A673 (cell line): Measurements from ENCODE around the gene LILRB1.
"Not testable (repeated sequence)": the region's sequence is repeated elsewhere in the genome, so short reads cannot be mapped to it uniquely, and the experiment has no call there.

Experiments
- EZH2 ChIP-seq: fragments of 200-600 bp; sonication (generic); IDR thresholded peaks from 2 replicates; pipeline ENCODE4 v1.6.1; 2017; ENCODE audit warnings: borderline replicate concordance, low read depth, mild to moderate bottlenecking, mixed read lengths, antibody characterized with exemption, low read length; ENCODE audit not compliant: poor library complexity, severe bottlenecking
- TF ChIP-seq, protein P1 (sequence below): fragments of 300-800, 200-600 bp; sonication (generic); conservative IDR thresholded peaks from 2 replicates; pipeline ENCODE4 v1.5.1; 2017; ENCODE audit warnings: low read depth, mild to moderate bottlenecking, antibody characterized with exemption, low read length, moderate library complexity, mixed read lengths

DNA sequence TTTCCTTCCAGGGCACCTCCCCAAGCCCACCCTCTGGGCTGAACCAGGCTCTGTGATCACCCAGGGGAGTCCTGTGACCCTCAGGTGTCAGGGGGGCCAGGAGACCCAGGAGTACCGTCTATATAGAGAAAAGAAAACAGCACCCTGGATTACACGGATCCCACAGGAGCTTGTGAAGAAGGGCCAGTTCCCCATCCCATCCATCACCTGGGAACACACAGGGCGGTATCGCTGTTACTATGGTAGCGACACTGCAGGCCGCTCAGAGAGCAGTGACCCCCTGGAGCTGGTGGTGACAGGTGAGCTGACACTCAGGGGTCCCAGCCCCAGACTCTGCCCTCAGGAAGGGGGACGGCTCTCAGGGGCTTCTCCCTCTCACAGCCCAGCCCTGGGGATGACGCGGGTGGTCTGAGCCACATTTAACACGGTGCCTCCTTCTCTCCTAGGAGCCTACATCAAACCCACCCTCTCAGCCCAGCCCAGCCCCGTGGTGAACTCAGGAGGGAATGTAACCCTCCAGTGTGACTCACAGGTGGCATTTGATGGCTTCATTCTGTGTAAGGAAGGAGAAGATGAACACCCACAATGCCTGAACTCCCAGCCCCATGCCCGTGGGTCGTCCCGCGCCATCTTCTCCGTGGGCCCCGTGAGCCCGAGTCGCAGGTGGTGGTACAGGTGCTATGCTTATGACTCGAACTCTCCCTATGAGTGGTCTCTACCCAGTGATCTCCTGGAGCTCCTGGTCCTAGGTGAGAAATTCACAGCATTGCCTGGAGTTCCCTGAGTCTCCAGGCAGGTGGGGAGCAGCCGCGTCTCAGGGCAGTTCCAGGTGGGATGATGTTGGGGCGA lies 1.4 kb downstream of the LILRB1 start:
- TF ChIP-seq, protein P1, sequence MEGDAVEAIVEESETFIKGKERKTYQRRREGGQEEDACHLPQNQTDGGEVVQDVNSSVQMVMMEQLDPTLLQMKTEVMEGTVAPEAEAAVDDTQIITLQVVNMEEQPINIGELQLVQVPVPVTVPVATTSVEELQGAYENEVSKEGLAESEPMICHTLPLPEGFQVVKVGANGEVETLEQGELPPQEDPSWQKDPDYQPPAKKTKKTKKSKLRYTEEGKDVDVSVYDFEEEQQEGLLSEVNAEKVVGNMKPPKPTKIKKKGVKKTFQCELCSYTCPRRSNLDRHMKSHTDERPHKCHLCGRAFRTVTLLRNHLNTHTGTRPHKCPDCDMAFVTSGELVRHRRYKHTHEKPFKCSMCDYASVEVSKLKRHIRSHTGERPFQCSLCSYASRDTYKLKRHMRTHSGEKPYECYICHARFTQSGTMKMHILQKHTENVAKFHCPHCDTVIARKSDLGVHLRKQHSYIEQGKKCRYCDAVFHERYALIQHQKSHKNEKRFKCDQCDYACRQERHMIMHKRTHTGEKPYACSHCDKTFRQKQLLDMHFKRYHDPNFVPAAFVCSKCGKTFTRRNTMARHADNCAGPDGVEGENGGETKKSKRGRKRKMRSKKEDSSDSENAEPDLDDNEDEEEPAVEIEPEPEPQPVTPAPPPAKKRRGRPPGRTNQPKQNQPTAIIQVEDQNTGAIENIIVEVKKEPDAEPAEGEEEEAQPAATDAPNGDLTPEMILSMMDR = not testable (repeated sequence)
- not testable (repeated sequence) for TF ChIP-seq EZH2
